PC-3 (cell line): Measurements from ENCODE around the gene IL25. TPM values are rescaled to one million over a fixed set of nuclear protein-coding genes. Genes with fewer than 3 reads are reported as not detected.
"Not testable (repeated sequence)": the region's sequence is repeated elsewhere in the genome, so short reads cannot be mapped to it uniquely, and the experiment has no call there.

Source experiments
- ATAC-seq: fragments of 200-7000 bp; cut with Tn5 transposase; 2 replicates; pipeline ENCODE4 v1.9.1; 2020; ENCODE audit warnings: mild to moderate bottlenecking, moderate library complexity
- BruUV-seq: library from RNA; stranded (reverse); fragments of 400-500 nt; replicated peaks from 2 replicates; lab custom pipeline; 2021; lab: Mats Ljungman, UMichigan
- CTCF ChIA-PET: fragments of 300-600 bp; sonication (Branson Sonifier 250); formaldehyde crosslinking; loops from one replicate; lab custom pipeline; 2022; ENCODE audit warnings: antibody characterized with exemption; lab: Charles Lee
- POLR2A ChIA-PET: fragments of 300-600 bp; sonication (Branson Sonifier 250); formaldehyde crosslinking; loops from one replicate; lab custom pipeline; 2022; ENCODE audit warnings: antibody characterized with exemption; ENCODE audit not compliant: unreplicated experiment; lab: Charles Lee
- DNase-seq: peaks from one replicate; pipeline ENCODE4 v3.0.0-alpha.2; 2015
- H2AFZ ChIP-seq: fragments of 300-600 bp; sonication (generic); 2 replicates; pipeline ENCODE4 v1.6.0; 2016; ENCODE audit warnings: antibody characterized with exemption, low read length
- H3F3A ChIP-seq: fragments of 300-600 bp; sonication (generic); one replicate; pipeline ENCODE4 v1.6.0; 2017; ENCODE audit warnings: antibody characterized with exemption, low read length, control low read depth, mild to moderate bottlenecking; ENCODE audit not compliant: unreplicated experiment
- H3K27ac ChIP-seq: fragments of 300-600 bp; sonication (generic); 2 replicates; pipeline ENCODE4 v1.5.1; 2016; ENCODE audit warnings: mild to moderate bottlenecking, low read length
- H3K27me3 ChIP-seq: fragments of 300-600 bp; sonication (generic); 2 replicates; pipeline ENCODE4 v1.6.1; 2016; ENCODE audit warnings: low read length, mixed read lengths
- H3K36me3 ChIP-seq: fragments of 300-600 bp; sonication (generic); 2 replicates; pipeline ENCODE4 v1.6.1; 2016; ENCODE audit warnings: low read depth, mixed run types, low read length, mixed read lengths
- H3K4me1 ChIP-seq: fragments of 300-600 bp; sonication (generic); 2 replicates; pipeline ENCODE4 v1.5.1; 2016; ENCODE audit warnings: low read length; ENCODE audit not compliant: insufficient read depth
- H3K4me2 ChIP-seq: fragments of 300-600 bp; sonication (generic); 2 replicates; pipeline ENCODE4 v1.6.0; 2016; ENCODE audit warnings: low read length
- H3K4me3 ChIP-seq: fragments of 300-600 bp; sonication (generic); 2 replicates; pipeline ENCODE4 v1.5.1; 2016; ENCODE audit warnings: mild to moderate bottlenecking, low read length, mixed read lengths
- H3K79me2 ChIP-seq: fragments of 300-600 bp; sonication (generic); 2 replicates; pipeline ENCODE4 v1.6.1; 2017; ENCODE audit warnings: low read length, mixed read lengths
- H3K9ac ChIP-seq: fragments of 300-600 bp; sonication (generic); 2 replicates; pipeline ENCODE4 v1.6.0; 2016; ENCODE audit warnings: mild to moderate bottlenecking, low read length
- H3K9me2 ChIP-seq: fragments of 300-600 bp; sonication (generic); replicated peaks from 2 replicates; pipeline ENCODE4 v1.6.1; 2016; ENCODE audit warnings: mixed run types, low read length, mixed read lengths
- H3K9me3 ChIP-seq: fragments of 300-600 bp; sonication (generic); 2 replicates; pipeline ENCODE4 v1.6.1; 2016; ENCODE audit warnings: low read length, mixed read lengths
- H4K20me1 ChIP-seq: fragments of 300-600 bp; sonication (generic); 2 replicates; pipeline ENCODE4 v1.6.1; 2016; ENCODE audit warnings: low read length, mixed read lengths
- EZH2 ChIP-seq: fragments of 300-600 bp; sonication (generic); IDR thresholded peaks from one replicate; pipeline ENCODE4 v1.6.1; 2017; ENCODE audit warnings: antibody characterized with exemption, mild to moderate bottlenecking, low read length; ENCODE audit not compliant: unreplicated experiment
- EZH2phosphoT487 ChIP-seq: fragments of 300-600 bp; sonication (generic); IDR thresholded peaks from 2 replicates; pipeline ENCODE4 v1.6.1; 2018; ENCODE audit warnings: mild to moderate bottlenecking, antibody characterized with exemption, low read length, borderline replicate concordance
- intact Hi-C: fragments of 100-400 bp; cut with micrococcal nuclease; formaldehyde crosslinking; loops from 2 replicates; pipeline ENCODE4 v1.9.0; 2023
- total RNA-seq: library from RNA; depleted of rRNA; stranded (reverse); fragments of >200 nt; gene quantifications from 2 replicates; pipeline ENCODE4 v1.2.3, GENCODE V29; 2014
- TF ChIP-seq, protein P1 (sequence below): fragments of 300-600 bp; sonication (generic); conservative IDR thresholded peaks from 2 replicates; pipeline ENCODE4 v1.5.1; 2017; ENCODE audit warnings: antibody characterized with exemption, low read depth, mild to moderate bottlenecking, low read length

Gene IL25
- total RNA-seq, 1 experiment from 2014 or later, result not detected

GRCh38 chr14:23399136-23399535 lies 26.5 kb downstream of the IL25 start:
- Histone ChIP-seq H3K79me2 (no peaks in the 10 kb centered on the region), H3K9ac (no peak overlapping the region), H3K4me2 (no peak overlapping the region), H4K20me1 (no peaks in the 10 kb centered on the region), H3K27me3 (peaks cover 58% of the 10 kb centered on the region), H3K9me2 (no peaks in the 10 kb centered on the region), H3K4me3 (no peak overlapping the region), H3K36me3 (no peaks in the 10 kb centered on the region), H3F3A (no peaks in the 10 kb centered on the region), H2AFZ (no peak overlapping the region), H3K27ac (no peak overlapping the region), H3K4me1 (no peaks in the 10 kb centered on the region), H3K9me3 (no peaks in the 10 kb centered on the region)
- CTCF ChIA-PET, result no interaction called here
- POLR2A ChIA-PET, result no interaction called here
- no TSS peak for BruUV-seq
- intact Hi-C loops, result no loop called here
- TF ChIP-seq EZH2, result no peak
- ATAC-seq (no peak), DNase-seq (no peak)

- CTCF ChIA-PET, result no interaction called here
- intact Hi-C loops, result no loop called here
- Histone ChIP-seq H3K4me1 (no peaks in the 10 kb centered on the region), H3K79me2 (no peaks in the 10 kb centered on the region), H3K36me3 (no peaks in the 10 kb centered on the region), H3K4me2 (no peak overlapping the region), H3K27me3 (peaks cover 58% of the 10 kb centered on the region), H2AFZ (no peak overlapping the region), H3K27ac (no peak overlapping the region), H3K9me2 (no peaks in the 10 kb centered on the region), H4K20me1 (no peaks in the 10 kb centered on the region), H3K9me3 (no peaks in the 10 kb centered on the region), H3K4me3 (no peak overlapping the region), H3F3A (no peaks in the 10 kb centered on the region), H3K9ac (no peak overlapping the region)
- no TSS peak for BruUV-seq
- POLR2A ChIA-PET, result no interaction called here
- TF ChIP-seq EZH2phosphoT487, result no peak
- TF ChIP-seq, protein P1, sequence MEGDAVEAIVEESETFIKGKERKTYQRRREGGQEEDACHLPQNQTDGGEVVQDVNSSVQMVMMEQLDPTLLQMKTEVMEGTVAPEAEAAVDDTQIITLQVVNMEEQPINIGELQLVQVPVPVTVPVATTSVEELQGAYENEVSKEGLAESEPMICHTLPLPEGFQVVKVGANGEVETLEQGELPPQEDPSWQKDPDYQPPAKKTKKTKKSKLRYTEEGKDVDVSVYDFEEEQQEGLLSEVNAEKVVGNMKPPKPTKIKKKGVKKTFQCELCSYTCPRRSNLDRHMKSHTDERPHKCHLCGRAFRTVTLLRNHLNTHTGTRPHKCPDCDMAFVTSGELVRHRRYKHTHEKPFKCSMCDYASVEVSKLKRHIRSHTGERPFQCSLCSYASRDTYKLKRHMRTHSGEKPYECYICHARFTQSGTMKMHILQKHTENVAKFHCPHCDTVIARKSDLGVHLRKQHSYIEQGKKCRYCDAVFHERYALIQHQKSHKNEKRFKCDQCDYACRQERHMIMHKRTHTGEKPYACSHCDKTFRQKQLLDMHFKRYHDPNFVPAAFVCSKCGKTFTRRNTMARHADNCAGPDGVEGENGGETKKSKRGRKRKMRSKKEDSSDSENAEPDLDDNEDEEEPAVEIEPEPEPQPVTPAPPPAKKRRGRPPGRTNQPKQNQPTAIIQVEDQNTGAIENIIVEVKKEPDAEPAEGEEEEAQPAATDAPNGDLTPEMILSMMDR, result no peak
- DNase-seq, result no peak
- no peak for ATAC-seq
Measured at GRCh38 chr14:23399591-23399990, 27.0 kb downstream of the IL25 start.

- CTCF ChIA-PET, BruUV-seq: not testable (repeated sequence)
Measured at GRCh38 chr14:23400496-23401149, 28.0 kb downstream of the IL25 start.

DNA sequence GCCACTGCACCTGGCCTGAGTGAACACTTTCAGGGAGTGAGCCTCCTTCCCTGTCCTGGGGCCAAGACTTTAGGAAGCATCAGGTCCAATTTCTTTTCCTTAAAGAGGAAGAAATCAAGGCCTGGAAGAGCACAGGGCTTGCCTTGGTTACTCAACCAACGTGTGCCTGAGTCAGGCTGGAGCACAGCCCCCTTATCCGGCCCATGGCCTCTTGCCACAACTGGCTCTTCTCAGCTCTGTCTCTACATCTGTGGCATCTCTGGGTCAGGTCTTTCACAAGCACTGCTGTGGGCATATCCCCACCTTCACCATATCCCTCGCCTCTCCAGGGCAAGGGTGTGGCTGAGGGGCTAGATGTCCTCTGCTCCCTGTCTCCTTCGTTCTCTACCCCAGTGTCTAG lies 28.7 kb downstream of the IL25 start:
- H3F3A ChIP-seq, result no peaks in the 10 kb centered on the region
- H3K36me3 ChIP-seq, result no peaks in the 10 kb centered on the region
- no TSS peak for BruUV-seq
- no peaks in the 10 kb centered on the region for H3K79me2 ChIP-seq
- no peak overlapping the region for H3K27ac ChIP-seq
- H3K4me3 ChIP-seq, result no peak overlapping the region
- no peak overlapping the region for H3K4me2 ChIP-seq
- no peaks in the 10 kb centered on the region for H3K9me2 ChIP-seq
- no peaks in the 10 kb centered on the region for H3K9me3 ChIP-seq
- H2AFZ ChIP-seq, result no peak overlapping the region
- TF ChIP-seq, protein P1, result no peak
- no peak for TF ChIP-seq EZH2phosphoT487
- no peak for TF ChIP-seq EZH2
- no peak for ATAC-seq
- POLR2A ChIA-PET, result no interaction called here
- peaks cover 52% of the 10 kb centered on the region for H3K27me3 ChIP-seq
- intact Hi-C loops, result no loop called here
- H3K9ac ChIP-seq, result no peak overlapping the region
- H3K4me1 ChIP-seq, result no peaks in the 10 kb centered on the region
- CTCF ChIA-PET, result no interaction called here
- H4K20me1 ChIP-seq, result no peaks in the 10 kb centered on the region
- DNase-seq, result no peak

More at GRCh38 chr14:23400496-23401149, 28.0 kb downstream of the IL25 start:
- H3K4me3 ChIP-seq, H3K4me1 ChIP-seq, H3K4me2 ChIP-seq, H3F3A ChIP-seq, H3K9me2 ChIP-seq, intact Hi-C loops, ATAC-seq, H3K36me3 ChIP-seq, H3K27ac ChIP-seq, H3K79me2 ChIP-seq, POLR2A ChIA-PET, DNase-seq, H4K20me1 ChIP-seq, H2AFZ ChIP-seq, H3K9me3 ChIP-seq, H3K9ac ChIP-seq: not testable (repeated sequence)
- H3K27me3 ChIP-seq, result peaks cover 56% of the 10 kb centered on the region
